ENCODE results near the gene HNF4A.

Gene HNF4A

GRCh38 chr20:44424039-44424495 lies 68.6 kb downstream of the HNF4A start:
- no peak for DNase-seq (ENCODE audit: low read depth in 2 of 2)

GRCh38 chr20:44425923-44426322 lies 70.4 kb downstream of the HNF4A start:
- DNase-seq (ENCODE audit: low read depth in 2 of 2) = no peak

GRCh38 chr20:44426879-44427790 lies 71.6 kb downstream of the HNF4A start:
- no peak for DNase-seq (ENCODE audit: low read depth in 2 of 2)

GRCh38 chr20:44427804-44428173 lies 72.3 kb downstream of the HNF4A start:
- DNase-seq (ENCODE audit: low read depth in 2 of 2) = no peak

GRCh38 chr20:44428174-44429016 lies 72.9 kb downstream of the HNF4A start:
- DNase-seq (ENCODE audit: low read depth in 2 of 2) = no peak

GRCh38 chr20:44429017-44429339 lies 73.5 kb downstream of the HNF4A start:
- DNase-seq (ENCODE audit: low read depth in 2 of 2) = no peak

- no peak for DNase-seq (ENCODE audit: low read depth in 2 of 2)
Observed at GRCh38 chr20:44429419-44430269, 74.1 kb downstream of the HNF4A start.

GRCh38 chr20:44430270-44431065 lies 75.0 kb downstream of the HNF4A start:
- DNase-seq (ENCODE audit: low read depth in 2 of 2) = no peak

- no peak for DNase-seq (ENCODE audit: low read depth in 2 of 2)
Observed at GRCh38 chr20:44431118-44431501, 75.6 kb downstream of the HNF4A start.

- no peak for DNase-seq (ENCODE audit: low read depth in 2 of 2)
Observed at GRCh38 chr20:44431502-44432234, 76.2 kb downstream of the HNF4A start.

GRCh38 chr20:44432618-44433577 lies 77.4 kb downstream of the HNF4A start:
- no peak for DNase-seq (ENCODE audit: low read depth in 2 of 2)

- no peak for DNase-seq (ENCODE audit: low read depth in 2 of 2)
Observed at GRCh38 chr20:44433751-44434538, 78.4 kb downstream of the HNF4A start.

GRCh38 chr20:44435630-44436335 lies 80.3 kb downstream of the HNF4A start:
- no peak for DNase-seq (ENCODE audit: low read depth in 2 of 2)

- DNase-seq (ENCODE audit: low read depth in 2 of 2) = no peak
Observed at GRCh38 chr20:44436393-44436792, 80.9 kb downstream of the HNF4A start.

- DNase-seq (ENCODE audit: low read depth in 2 of 2) = no peak
Observed at GRCh38 chr20:44437497-44437896, 82.0 kb downstream of the HNF4A start.

GRCh38 chr20:44438782-44439181 lies 83.3 kb downstream of the HNF4A start:
- no peak for DNase-seq (ENCODE audit: low read depth in 2 of 2)

- DNase-seq (ENCODE audit: low read depth in 2 of 2) = no peak
Observed at GRCh38 chr20:44439318-44439717, 83.8 kb downstream of the HNF4A start.

Data from stimulated activated CD4-positive, alpha-beta T cell treated with anti-CD3 and anti-CD28 coated beads, Interleukin-1b, Interleukin-23, amount 100 ng/mL, for 1 hour (primary cell).